Activated B cell treated with CpG ODN at 0.5 μM for 24 hours (primary cell): ENCODE results near the gene JARID2. TPM values are rescaled to one million over a fixed set of nuclear protein-coding genes. Genes with fewer than 3 reads are reported as not detected.
"Not testable (repeated sequence)": the region's sequence is repeated elsewhere in the genome, so short reads cannot be mapped to it uniquely, and the experiment has no call there.

ENCODE experiments used
- ATAC-seq: fragments of 200-7000 bp; cut with Tn5 transposase; one replicate; pipeline ENCODE4 v1.10.0; 2021; ENCODE audit warnings: low read depth, mild to moderate bottlenecking, moderate library complexity
- CTCF ChIA-PET: fragments of 350-600 bp; sonication (Branson Sonifier 250); formaldehyde crosslinking; loops from one replicate; lab custom pipeline; 2021; ENCODE audit warnings: antibody characterized with exemption; lab: Charles Lee
- POLR2A ChIA-PET: fragments of 350-600 bp; sonication (Branson Sonifier 250); formaldehyde crosslinking; loops from one replicate; lab custom pipeline; 2021; ENCODE audit warnings: antibody characterized with exemption; lab: Charles Lee
- DNase-seq: peaks from one replicate; pipeline ENCODE4 v3.0.0; 2022
- H3K27ac Mint-ChIP-seq: one replicate; pipeline ENCODE4 v1.8.0; 2020; ENCODE audit warnings: mixed read lengths
- H3K27me3 Mint-ChIP-seq: one replicate; pipeline ENCODE4 v1.8.0; 2021; ENCODE audit warnings: mixed read lengths
- H3K36me3 Mint-ChIP-seq: one replicate; pipeline ENCODE4 v1.8.0; 2021; ENCODE audit warnings: low read depth, mixed read lengths
- H3K4me1 Mint-ChIP-seq: one replicate; pipeline ENCODE4 v1.8.0; 2021; ENCODE audit warnings: mixed read lengths
- H3K4me3 Mint-ChIP-seq: one replicate; pipeline ENCODE4 v1.8.0; 2020; ENCODE audit warnings: mild to moderate bottlenecking, mixed read lengths
- H3K9me3 Mint-ChIP-seq: one replicate; pipeline ENCODE4 v1.8.0; 2020; ENCODE audit warnings: mixed read lengths
- CTCF ChIP-seq: fragments of 200-600 bp; IDR thresholded peaks from one replicate; pipeline ENCODE4 v1.8.0; 2022; ENCODE audit warnings: antibody characterized with exemption, mild to moderate bottlenecking
- intact Hi-C: fragments of 100-400 bp; cut with micrococcal nuclease; formaldehyde crosslinking; loops from one replicate; pipeline ENCODE4 v1.15.1; 2024
- total RNA-seq: library from RNA; stranded (reverse); gene quantifications from 2 replicates; pipeline ENCODE4 v1.2.3, GENCODE V29; 2022

JARID2 gene
- total RNA-seq, 1 donor from 2014 or later, result 28.5 TPM

GRCh38 chr6:15410752-15411151 is 164.9 kb downstream of the JARID2 start:
- POLR2A ChIA-PET, result interaction anchor here (1.0 kb wide), 1 partner anchor 10 kb away, joined by 3 read pairs; no protein-coding TSS in a partner anchor
- Mint-ChIP-seq H3K27ac (peak overlapping the region; percentile 61), H3K27me3 (no peaks in the 10 kb centered on the region), H3K4me1 (peaks cover 61% of the 10 kb centered on the region), H3K36me3 (peaks cover 38% of the 10 kb centered on the region), H3K9me3 (no peaks in the 10 kb centered on the region), H3K4me3 (no peak overlapping the region)
- ATAC-seq, result no peak
- CTCF ChIA-PET, result interaction anchor here (1.4 kb wide), 1 partner anchor 11 kb away, joined by 5 read pairs; no protein-coding TSS in a partner anchor
- TF ChIP-seq CTCF, result no peak
- DNase-seq, result no peak
- intact Hi-C loops, result no loop called here

DNA sequence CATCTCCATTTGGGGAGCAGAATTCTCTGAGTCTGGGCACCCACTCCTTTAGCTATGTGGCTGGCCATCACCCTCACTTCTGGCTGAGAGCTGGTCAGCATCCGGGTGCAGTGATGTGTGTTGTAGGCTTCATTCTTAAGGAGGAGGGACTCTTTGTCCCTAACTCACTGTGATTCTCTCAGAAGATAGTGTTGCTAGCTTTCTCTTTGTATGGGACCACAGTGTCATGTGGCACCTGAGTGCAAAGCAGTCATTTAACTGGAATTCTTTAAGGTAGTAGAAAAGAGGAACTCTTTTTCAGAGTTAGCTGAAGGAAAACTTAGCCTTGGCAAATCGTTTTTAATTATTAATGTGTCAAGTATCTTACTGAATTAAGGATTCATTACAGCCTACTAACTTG is 165.9 kb downstream of the JARID2 start:
- Mint-ChIP-seq H3K27ac (no peak overlapping the region), H3K4me3 (no peak overlapping the region), H3K4me1 (peaks cover 58% of the 10 kb centered on the region), H3K27me3 (no peaks in the 10 kb centered on the region), H3K9me3 (peaks cover 1% of the 10 kb centered on the region), H3K36me3 (peaks cover 40% of the 10 kb centered on the region)
- ATAC-seq, result no peak
- intact Hi-C loops, result no loop called here
- POLR2A ChIA-PET, result interaction anchor here (1.0 kb wide), 1 partner anchor 9 kb away, joined by 3 read pairs; no protein-coding TSS in a partner anchor
- no peak for TF ChIP-seq CTCF
- no peak for DNase-seq
- CTCF ChIA-PET, result interaction anchor here (1.4 kb wide), 1 partner anchor 10 kb away, joined by 5 read pairs; no protein-coding TSS in a partner anchor

DNA sequence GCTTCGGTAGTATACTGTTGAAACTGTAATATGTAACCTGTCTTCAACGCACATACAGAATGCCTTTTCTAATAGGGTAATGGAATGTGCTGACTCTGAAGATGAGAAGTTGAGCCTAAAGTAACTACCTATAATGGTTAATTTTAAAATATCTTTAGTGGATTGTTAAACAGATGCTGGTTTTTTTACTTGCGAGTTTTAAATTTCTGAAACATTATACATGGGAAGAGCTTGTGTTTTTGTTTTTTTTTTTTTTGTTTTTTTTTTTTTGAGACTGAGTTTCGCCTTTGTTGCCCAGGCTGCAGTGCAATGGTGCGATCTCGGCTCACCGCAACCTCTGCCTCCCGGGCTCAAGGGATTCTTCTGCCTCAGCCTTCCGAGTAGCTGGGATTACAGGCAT is 166.9 kb downstream of the JARID2 start:
- ATAC-seq (no peak), DNase-seq (no peak)
- Mint-ChIP-seq H3K9me3 (peaks cover 4% of the 10 kb centered on the region), H3K27me3 (no peaks in the 10 kb centered on the region), H3K4me1 (peaks cover 52% of the 10 kb centered on the region), H3K36me3 (peaks cover 48% of the 10 kb centered on the region), H3K27ac (no peak overlapping the region), H3K4me3 (no peak overlapping the region)
- intact Hi-C loops, result no loop called here
- no peak for TF ChIP-seq CTCF
- ChIA-PET POLR2A (interaction anchor here (0.6 kb wide), 1 partner anchor 1207 kb away, joined by 3 read pairs; no protein-coding TSS in a partner anchor), CTCF (no interaction called here)

GRCh38 chr6:15413466-15414234 is 167.8 kb downstream of the JARID2 start:
- peaks cover 46% of the 10 kb centered on the region for H3K4me1 Mint-ChIP-seq
- CTCF ChIA-PET, result no interaction called here
- intact Hi-C loops, result no loop called here
- peaks cover 4% of the 10 kb centered on the region for H3K9me3 Mint-ChIP-seq
- H3K36me3 Mint-ChIP-seq, result peaks cover 56% of the 10 kb centered on the region
- no peak for TF ChIP-seq CTCF
- no peak overlapping the region for H3K4me3 Mint-ChIP-seq
- ATAC-seq (no peak), DNase-seq (no peak)
- POLR2A ChIA-PET, result interaction anchor here (0.6 kb wide), 1 partner anchor 92 kb away, joined by 3 read pairs; no protein-coding TSS in a partner anchor
- no peak overlapping the region for H3K27ac Mint-ChIP-seq
- no peaks in the 10 kb centered on the region for H3K27me3 Mint-ChIP-seq

GRCh38 chr6:15414235-15414612 is 168.4 kb downstream of the JARID2 start:
- TF ChIP-seq CTCF, result no peak
- Mint-ChIP-seq H3K36me3 (peaks cover 58% of the 10 kb centered on the region), H3K4me3 (no peak overlapping the region), H3K27ac (no peak overlapping the region), H3K9me3 (peaks cover 6% of the 10 kb centered on the region), H3K27me3 (no peaks in the 10 kb centered on the region), H3K4me1 (peaks cover 40% of the 10 kb centered on the region)
- CTCF ChIA-PET, result no interaction called here
- DNase-seq (no peak), ATAC-seq (no peak)
- intact Hi-C loops, result no loop called here
- POLR2A ChIA-PET, result no interaction called here

DNA sequence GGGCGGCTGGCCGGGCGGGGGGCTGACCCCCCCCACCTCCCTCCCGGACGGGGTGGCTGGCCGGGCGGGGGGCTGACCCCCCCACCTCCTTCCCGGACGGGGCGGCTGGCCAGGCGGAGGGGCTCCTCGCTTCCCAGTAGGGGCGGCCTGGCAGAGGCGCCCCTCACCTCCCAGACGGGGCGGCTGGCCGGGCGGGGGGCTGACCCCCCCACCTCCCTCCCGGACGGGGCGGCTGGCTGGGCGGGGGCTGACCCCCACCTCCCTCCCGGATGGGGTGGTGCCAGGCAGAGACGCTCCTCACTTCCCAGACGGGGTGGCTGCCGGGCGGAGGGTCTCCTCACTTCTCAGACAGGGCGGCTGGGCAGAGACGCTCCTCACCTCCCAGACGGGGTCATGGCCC is 169.8 kb downstream of the JARID2 start:
- ATAC-seq, DNase-seq, POLR2A ChIA-PET, H3K27ac Mint-ChIP-seq, CTCF ChIA-PET, H3K4me3 Mint-ChIP-seq, H3K27me3 Mint-ChIP-seq, intact Hi-C loops: not testable (repeated sequence)
- peaks cover 30% of the 10 kb centered on the region for H3K4me1 Mint-ChIP-seq
- peaks cover 66% of the 10 kb centered on the region for H3K36me3 Mint-ChIP-seq
- peaks cover 10% of the 10 kb centered on the region for H3K9me3 Mint-ChIP-seq
